Measurements from ENCODE around the gene CD1E. TPM values are rescaled to one million over a fixed set of nuclear protein-coding genes. Genes with fewer than 3 reads are reported as not detected.
A peak's percentile ranks its signal among the peaks of the same experiment; 100 is the strongest.
"Not testable (repeated sequence)": the region's sequence is repeated elsewhere in the genome, so short reads cannot be mapped to it uniquely, and the experiment has no call there.

Gene CD1E
- total RNA-seq, 1 donor from 2014 or later = not detected

DNA sequence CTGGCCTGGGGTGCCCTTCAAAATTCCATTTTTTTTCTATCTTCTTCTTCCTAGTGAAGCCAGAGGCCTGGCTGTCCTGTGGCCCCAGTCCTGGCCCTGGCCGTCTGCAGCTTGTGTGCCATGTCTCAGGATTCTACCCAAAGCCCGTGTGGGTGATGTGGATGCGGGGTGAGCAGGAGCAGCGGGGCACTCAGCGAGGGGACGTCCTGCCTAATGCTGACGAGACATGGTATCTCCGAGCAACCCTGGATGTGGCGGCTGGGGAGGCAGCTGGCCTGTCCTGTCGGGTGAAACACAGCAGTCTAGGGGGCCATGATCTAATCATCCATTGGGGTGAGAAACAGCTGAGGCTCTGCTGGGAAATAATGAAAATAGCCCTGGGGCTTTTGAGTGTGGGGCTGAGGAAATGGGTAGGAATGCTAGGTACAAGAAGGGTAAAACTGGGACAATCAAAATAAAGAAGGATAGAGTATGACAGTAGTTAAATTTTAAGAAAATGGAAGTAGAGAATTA lies 2.1 kb downstream of the CD1E start:
- intact Hi-C loops (cut with DNase I) = no loop called here
- peak; percentile 26 for DNase-seq
- no peak for ATAC-seq (ENCODE audit: poor library complexity)

DNA sequence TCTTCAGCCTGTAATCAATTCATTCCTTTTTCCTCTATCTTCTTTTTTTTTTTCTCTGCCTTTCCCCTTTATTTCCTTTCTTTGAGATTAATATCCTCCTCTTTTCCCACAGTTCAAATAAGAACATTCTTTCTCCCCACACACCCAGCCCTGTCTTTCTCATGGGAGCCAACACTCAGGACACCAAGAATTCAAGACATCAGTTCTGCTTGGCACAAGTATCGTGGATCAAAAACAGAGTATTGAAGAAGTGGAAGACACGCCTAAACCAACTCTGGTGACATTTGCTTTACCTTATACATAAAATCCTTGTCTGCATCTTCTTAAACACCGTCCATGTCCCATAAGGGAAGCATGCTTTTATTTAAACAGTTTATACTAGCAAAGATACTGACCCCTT lies 2.9 kb downstream of the CD1E start:
- intact Hi-C loops (cut with DNase I) = no loop called here
- no peak for ATAC-seq (ENCODE audit: poor library complexity)
- no peak for DNase-seq

DNA sequence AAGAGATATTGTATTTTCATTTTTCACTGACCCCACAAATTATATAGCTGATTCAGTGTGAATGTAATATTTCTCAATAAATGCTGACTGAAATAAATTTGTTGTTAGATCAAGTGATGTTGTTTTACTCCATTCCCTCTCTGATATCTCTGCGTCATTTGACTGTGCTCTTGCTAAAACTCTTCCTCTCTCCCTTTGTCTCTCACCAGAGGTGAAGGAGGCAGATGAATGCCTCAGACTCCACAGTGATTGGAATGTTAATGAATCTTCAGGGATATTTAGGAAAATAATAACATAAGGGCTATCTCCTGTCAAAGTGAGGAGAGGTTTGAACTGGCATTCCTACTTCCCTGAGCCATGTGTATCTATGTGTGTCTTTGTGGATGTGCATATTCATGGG lies 3.7 kb downstream of the CD1E start:
- DNase-seq (no peak), ATAC-seq (ENCODE audit: poor library complexity) (no peak)
- intact Hi-C loops (cut with DNase I) = no loop called here

DNA sequence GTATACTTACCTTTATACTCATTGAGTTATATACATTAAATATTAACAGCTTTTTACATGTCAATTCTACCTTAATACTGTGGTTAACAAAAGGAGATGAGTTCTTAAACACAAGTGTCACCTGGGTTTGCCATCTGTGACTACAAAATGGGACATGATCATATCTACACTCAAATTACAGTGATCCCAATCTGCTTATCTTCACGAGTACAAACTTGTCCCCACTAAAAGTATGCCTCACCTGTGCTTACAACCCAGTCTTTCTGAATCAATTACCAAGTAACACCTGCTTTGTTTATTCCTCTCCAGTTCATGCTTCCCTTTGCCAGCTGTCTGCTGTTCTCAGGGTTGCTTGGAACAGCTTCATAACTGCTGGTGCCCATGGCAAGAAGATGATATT lies 8.8 kb downstream of the CD1E start:
- DNase-seq = no peak
- intact Hi-C loops (cut with DNase I) = no loop called here
- ATAC-seq (ENCODE audit: poor library complexity) = no peak

DNA sequence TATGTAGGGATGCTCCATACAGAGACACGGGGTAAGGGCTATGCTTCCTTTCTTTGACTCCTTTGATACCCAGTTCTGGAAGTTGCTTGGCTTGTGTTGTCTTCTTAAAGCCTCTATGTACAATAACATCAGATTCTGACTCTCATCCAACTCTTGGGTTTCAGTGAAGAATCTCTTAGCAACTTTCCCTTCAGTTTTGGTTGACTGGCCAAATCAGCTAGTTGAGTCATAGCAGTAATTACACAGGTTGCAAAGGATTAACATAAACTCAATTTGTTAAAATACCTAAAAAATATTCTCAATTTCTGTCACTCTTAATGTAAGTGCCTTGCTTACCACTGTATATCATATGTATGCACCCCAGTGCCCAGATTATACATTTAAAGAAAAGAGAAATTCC lies 9.2 kb downstream of the CD1E start:
- DNase-seq = no peak
- intact Hi-C loops (cut with DNase I) = no loop called here
- ATAC-seq (ENCODE audit: poor library complexity) = no peak

DNA sequence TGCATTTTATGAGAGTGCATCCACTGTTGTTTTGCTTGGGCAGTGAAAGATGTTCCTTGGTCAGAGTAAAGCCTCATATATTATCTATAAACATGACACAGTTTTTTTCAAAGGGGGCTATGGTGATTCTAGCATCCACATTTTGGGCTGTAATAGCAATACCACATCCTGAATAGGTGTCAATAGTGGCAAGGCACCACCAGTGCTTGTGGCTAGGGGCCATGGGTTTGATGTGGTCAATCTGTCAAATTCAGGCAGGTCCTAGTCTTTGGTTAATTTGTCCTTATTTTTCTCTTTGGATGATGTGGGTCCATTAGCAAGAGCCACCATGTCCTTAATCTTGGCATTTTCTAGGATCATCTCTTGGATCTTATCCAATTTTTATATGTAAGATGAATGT lies 13.1 kb downstream of the CD1E start:
- no peak for DNase-seq
- ATAC-seq (ENCODE audit: poor library complexity) = no peak
- intact Hi-C loops (cut with DNase I) = no loop called here

DNA sequence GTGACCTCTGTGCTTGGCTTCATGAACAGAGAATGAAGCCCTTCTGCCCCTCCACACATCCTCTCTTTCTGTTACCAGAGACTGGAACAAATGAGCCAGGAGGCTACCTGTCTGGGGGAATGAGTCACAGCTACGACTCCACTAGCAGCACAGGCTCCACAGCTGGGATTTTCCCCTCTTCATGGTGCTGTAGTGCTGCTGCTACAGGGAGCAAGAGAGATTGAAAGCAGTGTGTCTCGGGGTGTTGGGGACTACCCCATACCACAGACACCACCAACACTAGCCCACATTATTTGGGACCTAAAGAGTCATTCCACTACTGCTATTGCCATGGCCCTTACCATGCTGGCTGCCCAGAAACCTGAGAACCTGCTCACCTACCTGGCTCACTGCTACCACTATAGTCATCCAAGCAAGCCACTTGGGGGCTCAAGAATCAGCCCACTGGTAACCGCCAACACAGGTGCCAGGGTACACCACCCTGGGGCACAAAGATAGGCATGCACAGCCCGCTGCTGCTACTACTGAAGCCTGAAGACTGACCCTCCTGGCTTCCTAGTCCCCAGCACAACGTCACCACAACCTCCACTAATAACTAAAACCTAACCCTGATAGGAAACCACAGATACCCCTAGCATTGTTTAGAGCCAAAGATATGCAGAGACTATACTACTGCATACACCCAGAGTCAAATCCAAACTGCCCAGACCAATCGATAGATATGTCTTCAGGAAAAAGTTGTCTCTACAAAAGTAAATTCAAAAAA lies 17.7 kb downstream of the CD1E start:
- ATAC-seq (ENCODE audit: poor library complexity) (no peak), DNase-seq (no peak)
- intact Hi-C loops (cut with DNase I) = no loop called here

DNA sequence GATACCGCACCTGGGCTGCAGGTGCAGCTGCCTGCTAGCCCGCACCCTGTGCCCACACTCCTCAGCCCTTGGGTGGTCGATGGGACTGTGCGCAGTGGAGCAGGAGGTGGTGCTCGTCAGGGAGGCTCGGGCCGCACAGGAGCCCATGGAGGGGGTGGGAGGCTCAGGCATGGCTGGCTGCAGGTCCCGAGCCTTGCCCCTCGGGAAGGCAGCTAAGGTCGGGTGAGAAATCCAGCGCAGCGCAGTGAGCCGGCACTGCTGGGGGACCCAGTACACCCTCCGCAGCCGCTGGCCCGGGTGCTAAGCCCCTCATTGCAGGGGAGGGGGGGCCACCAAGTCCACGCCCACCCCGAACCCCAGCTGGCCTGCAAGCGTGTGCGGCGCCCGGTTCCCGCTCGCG lies 20.4 kb downstream of the CD1E start:
- ATAC-seq (ENCODE audit: poor library complexity); DNase-seq: not testable (repeated sequence)

DNA sequence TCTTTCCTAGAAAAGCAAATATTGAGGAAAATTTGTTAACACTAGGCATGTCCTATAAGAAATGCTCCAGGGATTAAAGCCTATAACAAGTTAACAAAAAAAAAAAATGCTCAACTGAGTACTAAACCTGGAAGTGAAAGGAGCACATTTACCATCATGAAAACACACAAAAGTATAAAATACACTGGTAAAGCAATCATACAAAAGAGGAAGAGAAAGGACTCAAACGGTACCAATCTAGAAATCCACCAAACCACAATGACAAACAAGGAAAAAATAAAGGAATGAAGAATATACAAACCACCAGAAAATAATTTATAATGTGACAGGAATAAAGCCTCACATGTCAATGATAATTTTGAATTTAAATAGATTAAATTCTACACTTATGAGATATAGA lies 21.2 kb downstream of the CD1E start:
- DNase-seq (no peak), ATAC-seq (ENCODE audit: poor library complexity) (no peak)
- intact Hi-C loops (cut with DNase I) = no loop called here

More for the DNA sequence above, 20.4 kb downstream of the CD1E start:
- intact Hi-C loops (cut with DNase I) = not testable (repeated sequence)

DNA sequence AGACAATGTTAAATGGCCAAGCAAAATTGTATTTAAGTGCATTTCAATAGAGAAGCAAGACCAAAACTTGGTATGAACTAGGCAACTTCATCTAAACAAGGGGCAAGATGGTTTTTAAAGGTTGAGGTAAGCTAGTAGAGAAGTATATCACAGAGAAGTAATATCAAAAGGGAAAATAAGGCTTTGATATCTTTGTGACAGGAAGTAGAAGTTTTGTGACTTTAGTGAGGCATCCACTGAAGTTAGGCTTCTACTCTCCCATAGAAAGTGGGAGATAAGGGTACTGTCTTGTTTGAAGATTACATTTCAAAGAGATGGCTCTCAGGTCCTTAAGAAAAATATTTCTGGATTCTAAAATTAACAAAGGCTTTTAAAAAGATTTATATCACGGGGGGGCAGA lies 36.6 kb downstream of the CD1E start:
- DNase-seq (no peak), ATAC-seq (ENCODE audit: poor library complexity) (no peak)
- intact Hi-C loops (cut with DNase I) = no loop called here

DNA sequence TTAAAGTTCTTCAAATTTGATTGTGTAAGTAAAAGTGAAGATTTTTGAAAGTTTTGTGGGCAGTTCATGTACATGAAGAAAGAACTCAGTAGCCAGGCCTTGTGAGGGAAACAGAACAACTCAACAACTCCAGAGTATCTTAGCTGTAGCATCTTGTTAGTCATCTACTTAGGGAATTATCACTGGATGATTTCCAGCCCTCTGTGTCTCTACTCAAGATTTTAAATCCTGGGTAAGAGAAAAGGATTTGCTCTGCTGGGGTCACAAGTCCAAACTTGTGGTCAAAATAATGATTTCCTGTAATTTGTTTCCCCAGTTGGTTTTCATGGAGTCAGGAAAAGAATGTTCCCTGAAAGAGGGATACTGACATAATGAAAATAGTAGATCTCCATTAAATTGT lies 37.4 kb downstream of the CD1E start:
- no peak for DNase-seq
- intact Hi-C loops (cut with DNase I) = no loop called here
- no peak for ATAC-seq (ENCODE audit: poor library complexity)

DNA sequence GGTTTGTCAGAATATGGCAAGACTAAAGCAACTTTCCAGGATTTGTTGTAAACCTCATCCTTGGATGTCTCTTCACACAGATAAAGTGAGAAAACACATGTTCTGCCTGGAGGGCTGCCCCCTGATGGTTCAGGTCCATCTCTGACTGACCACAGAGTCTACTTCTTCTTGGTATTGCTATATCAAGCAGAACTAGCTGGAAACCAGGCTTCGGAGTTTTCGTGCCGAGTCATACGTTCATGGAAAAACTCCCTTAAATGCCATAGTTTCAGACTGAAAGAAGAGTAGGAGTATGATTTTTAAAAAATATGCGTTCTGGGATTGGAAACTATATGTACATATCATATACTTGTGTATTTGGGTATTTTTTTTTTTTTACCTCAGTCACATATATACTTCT lies 39.8 kb downstream of the CD1E start:
- intact Hi-C loops (cut with DNase I) = no loop called here
- ATAC-seq (ENCODE audit: poor library complexity) (no peak), DNase-seq (no peak)

DNA sequence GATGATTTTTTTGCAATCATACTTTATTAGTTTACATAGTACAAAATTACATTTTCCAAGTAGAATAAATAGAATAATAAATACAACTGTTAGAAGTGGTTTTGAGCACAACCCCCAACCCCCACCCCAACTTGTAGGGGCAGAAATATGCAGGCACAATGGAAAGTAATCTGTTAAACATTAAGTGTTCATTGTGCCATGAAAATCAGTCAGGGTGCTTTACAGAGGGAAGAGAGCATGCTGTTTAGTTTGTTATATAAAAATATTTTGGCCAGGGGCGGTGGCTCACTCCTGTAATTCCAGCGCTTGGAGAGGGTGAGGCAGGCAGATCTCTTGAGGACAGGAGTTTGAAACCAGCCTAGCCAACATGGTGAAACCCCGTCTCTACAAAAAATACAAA lies 43.0 kb downstream of the CD1E start:
- ATAC-seq (ENCODE audit: poor library complexity) = no peak
- intact Hi-C loops (cut with DNase I) = no loop called here
- no peak for DNase-seq

DNA sequence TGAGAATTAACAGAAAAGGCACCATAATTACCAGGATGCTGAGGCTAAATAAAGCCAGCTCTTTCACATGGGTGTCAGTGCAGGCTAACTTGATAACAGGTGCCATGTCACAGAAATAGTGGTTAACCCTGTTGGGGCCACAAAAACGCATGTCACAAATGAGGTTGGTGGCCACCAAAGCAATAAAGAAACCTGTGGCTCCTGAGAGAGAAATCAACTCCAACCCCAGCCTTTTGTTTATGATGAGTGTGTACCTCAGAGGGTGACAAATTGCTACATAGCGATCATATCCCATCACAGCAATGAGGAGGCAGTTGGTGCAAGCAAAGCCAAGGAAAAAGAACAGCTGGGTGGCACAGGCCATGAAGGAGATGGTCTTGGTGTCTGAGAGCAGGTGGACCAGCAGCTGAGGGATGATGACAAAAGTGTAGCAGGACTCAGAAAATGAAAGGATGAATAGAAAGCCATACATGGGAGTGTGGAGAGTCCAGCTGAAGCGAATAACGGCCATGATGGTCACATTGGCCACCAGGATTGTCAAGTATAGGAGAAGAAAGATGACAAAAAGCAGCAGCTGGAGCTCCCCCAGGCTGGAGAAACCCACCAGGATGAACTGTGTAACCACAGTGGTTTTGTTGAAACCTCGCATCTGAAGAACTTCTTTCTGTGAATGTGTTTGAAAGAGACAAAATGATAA lies 45.3 kb downstream of the CD1E start, which contains the start of gene OR10T2:
OR10T2 (minus strand) TSS at position 649 of the 697 bp plus-strand sequence; CDS start at position 649, 0 bp downstream.
- intact Hi-C loops (cut with DNase I) = no loop called here
- no peak for DNase-seq
- no peak for ATAC-seq (ENCODE audit: poor library complexity)

DNA sequence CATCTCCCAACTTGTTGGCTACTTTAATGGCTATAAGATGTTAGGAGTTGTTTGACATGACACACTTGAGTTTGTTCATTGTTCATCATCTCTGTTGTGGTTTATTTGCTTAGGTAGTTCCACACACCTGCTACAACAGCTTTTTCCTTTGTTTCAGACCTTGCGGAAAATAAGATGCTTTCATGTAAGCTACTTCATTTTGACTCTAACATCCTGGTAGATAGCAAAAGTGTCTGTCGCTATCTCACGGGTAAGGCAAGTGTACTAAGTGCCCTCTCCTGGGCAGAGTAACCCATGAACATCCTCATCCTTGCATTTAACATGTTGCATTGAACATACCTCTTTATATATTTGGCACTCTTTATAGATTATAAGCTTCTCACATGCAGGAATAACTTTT lies 47.2 kb downstream of the CD1E start:
- intact Hi-C loops (cut with DNase I) = no loop called here
- DNase-seq (no peak), ATAC-seq (ENCODE audit: poor library complexity) (no peak)

DNA sequence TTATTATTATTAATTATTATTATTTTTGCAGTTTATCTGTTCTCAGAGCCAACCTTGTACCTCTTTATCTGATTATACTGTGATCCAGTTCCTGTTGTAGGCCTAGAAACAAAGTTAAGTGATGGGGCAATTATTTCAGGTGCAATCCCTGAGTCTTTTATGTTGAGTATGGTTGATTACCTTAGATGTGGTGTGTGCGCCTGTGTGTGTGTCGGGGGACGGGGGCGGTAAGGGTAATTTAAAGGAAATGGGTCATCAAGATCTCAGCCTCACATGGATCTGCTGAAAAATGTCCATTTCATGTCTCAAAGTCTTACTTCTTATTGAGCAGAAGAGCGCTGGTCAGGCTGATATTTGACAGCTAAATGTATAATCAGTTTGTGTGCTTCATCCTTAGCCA lies 53.4 kb downstream of the CD1E start:
- ATAC-seq (ENCODE audit: poor library complexity) = no peak
- intact Hi-C loops (cut with DNase I) = no loop called here
- DNase-seq = no peak
